Testis (tissue), 3 donors: ENCODE data around the gene FCRL2. TPM values are rescaled to one million over a fixed set of nuclear protein-coding genes. Genes with fewer than 3 reads are reported as not detected.

ENCODE experiments used
- DNase-seq: peaks from one replicate; pipeline ENCODE4 v3.0.0-alpha.2; 2019
- H3K27ac ChIP-seq, 2 donors: fragments of 200-600 bp; sonication (generic); one replicate each; pipeline ENCODE4 v1.5.1; 2019
- H3K27me3 ChIP-seq: fragments of 200-600 bp; sonication (generic); one replicate; pipeline ENCODE4 v1.5.1; 2019
- H3K36me3 ChIP-seq: fragments of 200-600 bp; sonication (generic); one replicate; pipeline ENCODE4 v1.5.1; 2017; ENCODE audit warnings: low read depth; ENCODE audit errors: missing control alignments
- H3K4me1 ChIP-seq: fragments of 200-600 bp; sonication (generic); one replicate; pipeline ENCODE4 v1.5.1; 2019
- H3K4me3 ChIP-seq, 2 donors: fragments of 200-600 bp; sonication (generic); one replicate each; pipeline ENCODE4 v1.5.1; 2017 to 2019
- H3K9me3 ChIP-seq: fragments of 200-600 bp; sonication (generic); one replicate; pipeline ENCODE4 v1.5.1; 2017
- POLR2A ChIP-seq: fragments of 450-650 bp; IDR thresholded peaks from one replicate; pipeline ENCODE4 v1.6.1; 2017; ENCODE audit warnings: antibody characterized with exemption, mild to moderate bottlenecking, moderate library complexity
- WGBS, 2 donors: methylation state at CpG; one replicate each; pipeline ENCODE4 v1.1.5; 2018; 5-methylcytosine and 5-hydroxymethylcytosine counted together
- intact Hi-C: fragments of 100-400 bp; cut with DNase I; formaldehyde crosslinking; loops from one replicate; pipeline ENCODE4 v1.15.1; 2023; ENCODE audit warnings: low total_unique reads
- polyA plus RNA-seq: library from polyadenylated mRNA; stranded (reverse); fragments of 350-450 nt; fragmentation: Illumina TruSeq; extraction: RNeasy Lipid Tissue Mini Kit (QIAGEN cat#74804); gene quantifications from one replicate; pipeline ENCODE4 v1.2.3, GENCODE V29; 2014; ENCODE audit warnings: low read depth, low replicate concordance; ENCODE audit not compliant: insufficient read depth
- total RNA-seq, 2 donors: library from RNA; depleted of rRNA; stranded (reverse); fragments of >200 nt; gene quantifications; one replicate each; pipeline ENCODE4 v1.2.3, GENCODE V29; 2016
- TF ChIP-seq, protein P1 (sequence below), 3 experiments: fragments of 450-650 bp in 2 of 3; fragments of 200-600 bp in 1 of 3; sonication (generic) in 1 of 3; IDR thresholded peaks; one replicate each; pipeline ENCODE4 v1.5.1; 2016 to 2019; ENCODE audit warnings: antibody characterized with exemption in 3 of 3, mild to moderate bottlenecking in 2 of 3, moderate library complexity in 1 of 3

Gene FCRL2
- total and polyA plus RNA-seq, 3 donors from 2014 or later = 0.16 to 0.36 (median 0.19) TPM

- intact Hi-C loops = no loop called here
Observed at GRCh38 chr1:157774412-157774811, 2.5 kb downstream of the FCRL2 start.

DNA sequence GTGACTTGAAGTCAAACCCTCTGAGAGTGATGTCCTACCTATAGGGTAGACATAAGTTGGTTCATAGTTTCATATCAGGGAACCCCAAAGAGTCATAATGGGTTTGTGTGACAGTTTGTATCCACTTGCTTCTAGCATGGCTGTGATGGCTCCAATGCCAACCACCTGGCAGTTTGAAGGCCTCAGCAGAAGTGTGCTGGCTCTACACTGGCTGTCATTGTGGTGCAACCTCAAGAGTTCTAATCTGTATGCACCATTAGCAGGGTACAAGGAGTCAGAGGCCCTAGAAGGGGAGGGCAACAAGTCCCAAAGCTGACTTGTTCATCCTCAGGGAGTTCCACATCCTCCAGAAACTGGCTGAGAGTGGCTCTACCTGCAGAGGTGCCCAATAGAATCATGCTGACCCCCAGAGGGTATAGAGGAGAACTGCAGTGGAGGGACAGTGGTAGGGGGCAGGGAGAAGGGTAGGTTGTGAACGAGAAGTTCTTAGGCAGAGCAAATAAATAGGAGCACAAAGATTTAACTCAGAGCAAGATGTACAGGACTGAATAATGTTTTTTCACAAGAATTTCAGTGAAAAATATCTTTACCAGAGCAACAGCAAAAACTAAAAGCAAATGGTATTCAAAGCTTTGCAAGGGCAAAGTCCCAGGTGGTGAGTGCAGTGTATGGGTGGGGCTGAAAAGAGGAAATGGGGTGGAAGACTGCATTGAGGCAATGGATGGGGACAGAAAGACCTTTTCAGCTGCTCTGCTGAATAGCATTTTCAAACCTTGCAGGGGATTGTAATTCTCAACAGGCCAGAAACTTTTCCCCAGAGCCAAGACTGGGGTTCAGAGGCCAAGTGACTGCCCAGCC, 3.2 kb downstream of the FCRL2 start:
- Histone ChIP-seq H3K4me3 (no peak overlapping the region), H3K27me3 (no peaks in the 10 kb centered on the region), H3K9me3 (no peaks in the 10 kb centered on the region), H3K4me1 (no peaks in the 10 kb centered on the region), H3K27ac (no peak overlapping the region), H3K36me3 (no peaks in the 10 kb centered on the region)
- no peak for DNase-seq
- 43 to 47% methylated on average over 1 of the region's 1 CpG for WGBS, 2 donors
- intact Hi-C loops = no loop called here
- TF ChIP-seq, protein P1, sequence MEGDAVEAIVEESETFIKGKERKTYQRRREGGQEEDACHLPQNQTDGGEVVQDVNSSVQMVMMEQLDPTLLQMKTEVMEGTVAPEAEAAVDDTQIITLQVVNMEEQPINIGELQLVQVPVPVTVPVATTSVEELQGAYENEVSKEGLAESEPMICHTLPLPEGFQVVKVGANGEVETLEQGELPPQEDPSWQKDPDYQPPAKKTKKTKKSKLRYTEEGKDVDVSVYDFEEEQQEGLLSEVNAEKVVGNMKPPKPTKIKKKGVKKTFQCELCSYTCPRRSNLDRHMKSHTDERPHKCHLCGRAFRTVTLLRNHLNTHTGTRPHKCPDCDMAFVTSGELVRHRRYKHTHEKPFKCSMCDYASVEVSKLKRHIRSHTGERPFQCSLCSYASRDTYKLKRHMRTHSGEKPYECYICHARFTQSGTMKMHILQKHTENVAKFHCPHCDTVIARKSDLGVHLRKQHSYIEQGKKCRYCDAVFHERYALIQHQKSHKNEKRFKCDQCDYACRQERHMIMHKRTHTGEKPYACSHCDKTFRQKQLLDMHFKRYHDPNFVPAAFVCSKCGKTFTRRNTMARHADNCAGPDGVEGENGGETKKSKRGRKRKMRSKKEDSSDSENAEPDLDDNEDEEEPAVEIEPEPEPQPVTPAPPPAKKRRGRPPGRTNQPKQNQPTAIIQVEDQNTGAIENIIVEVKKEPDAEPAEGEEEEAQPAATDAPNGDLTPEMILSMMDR (IDR thresholded peaks at IDR 0.05) = no peak
- TF ChIP-seq POLR2A = no peak

More at GRCh38 chr1:157774412-157774811, 2.5 kb downstream of the FCRL2 start:
- Histone ChIP-seq H3K27ac (no peak overlapping the region), H3K4me3 (no peak overlapping the region), H3K36me3 (no peaks in the 10 kb centered on the region), H3K4me1 (no peaks in the 10 kb centered on the region), H3K27me3 (no peaks in the 10 kb centered on the region), H3K9me3 (no peaks in the 10 kb centered on the region)
- DNase-seq = no peak
- TF ChIP-seq, protein P1 (IDR thresholded peaks at IDR 0.05) = no peak
- TF ChIP-seq POLR2A = no peak
- WGBS, 2 donors = 73 to 77% methylated on average over 2 of the region's 2 CpGs

DNA sequence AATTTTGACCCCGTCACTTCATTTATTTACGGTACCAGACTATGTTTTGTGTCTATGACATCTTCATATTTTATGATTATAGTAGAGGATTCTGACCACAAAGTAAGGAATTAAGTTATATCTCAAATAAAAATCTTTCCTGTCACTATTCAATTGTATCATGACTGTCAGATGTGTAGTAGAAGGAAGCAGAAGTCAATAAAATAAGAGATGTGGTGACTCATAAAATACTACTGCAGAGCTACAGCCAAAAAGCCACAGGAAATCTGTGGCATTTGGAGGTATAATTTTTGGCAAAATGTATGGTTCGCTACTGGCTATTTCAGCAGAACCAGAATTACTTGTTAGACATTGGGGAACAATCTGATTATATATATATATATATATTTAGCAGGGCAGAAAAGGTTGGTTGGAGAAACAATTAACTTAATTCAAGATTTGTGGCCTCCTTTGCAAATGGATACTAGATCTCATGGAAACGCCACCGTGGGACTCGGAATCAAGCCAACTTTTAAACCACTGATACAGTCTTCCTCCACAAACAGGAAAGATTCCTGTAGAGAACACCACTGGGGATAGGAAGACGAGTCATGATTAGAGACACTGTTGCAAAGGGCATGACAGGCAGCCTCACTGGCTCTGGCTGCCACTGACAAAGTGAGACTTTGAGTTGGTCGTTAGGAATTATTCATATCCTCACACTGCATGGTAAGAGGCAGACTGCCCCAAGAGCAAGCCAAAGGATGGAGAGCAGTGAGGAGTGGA, 5.1 kb downstream of the FCRL2 start:
- Histone ChIP-seq H3K9me3 (no peaks in the 10 kb centered on the region), H3K27ac (no peak overlapping the region), H3K4me3 (no peak overlapping the region), H3K4me1 (no peaks in the 10 kb centered on the region), H3K36me3 (no peaks in the 10 kb centered on the region), H3K27me3 (no peaks in the 10 kb centered on the region)
- TF ChIP-seq POLR2A = no peak
- intact Hi-C loops = no loop called here
- 79 to 82% methylated on average over 8 of the region's 8 CpGs for WGBS, 2 donors
- no peak for DNase-seq

GRCh38 chr1:157770442-157771043, 6.4 kb downstream of the FCRL2 start:
- DNase-seq = peak; percentile 25
- H3K36me3 ChIP-seq = no peaks in the 10 kb centered on the region
- no peak overlapping the region for H3K4me3 ChIP-seq
- H3K9me3 ChIP-seq = no peaks in the 10 kb centered on the region
- intact Hi-C loops = no loop called here
- 44 to 60% methylated on average over 9 of the region's 9 CpGs for WGBS, 2 donors
- no peak for TF ChIP-seq POLR2A
- TF ChIP-seq, protein P1 (IDR thresholded peaks at IDR 0.05) = peak in 1 of 3 experiments; percentile 35
- H3K27me3 ChIP-seq = no peaks in the 10 kb centered on the region
- no peaks in the 10 kb centered on the region for H3K4me1 ChIP-seq
- no peak overlapping the region for H3K27ac ChIP-seq

DNA sequence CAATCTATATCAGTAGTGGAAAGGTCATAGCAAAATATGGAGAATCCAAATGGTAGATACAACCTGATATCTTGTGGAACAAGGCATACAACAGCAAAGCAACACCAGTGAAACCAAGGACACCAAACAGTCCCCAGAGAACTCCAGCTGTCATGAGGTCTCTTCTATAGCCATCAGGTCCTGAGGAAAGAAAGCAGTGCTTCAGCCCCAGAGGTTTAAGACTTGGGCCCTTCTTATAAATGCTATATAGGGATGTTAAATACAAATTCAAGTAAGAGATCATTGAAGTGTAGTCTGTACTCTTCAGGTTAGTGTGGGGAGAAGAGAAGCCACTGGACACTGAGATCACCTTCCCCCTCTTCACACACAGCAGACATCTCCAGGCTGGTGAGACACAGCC, 10.1 kb downstream of the FCRL2 start:
- Histone ChIP-seq H3K27me3 (no peaks in the 10 kb centered on the region), H3K27ac (no peak overlapping the region), H3K36me3 (no peaks in the 10 kb centered on the region), H3K9me3 (no peaks in the 10 kb centered on the region), H3K4me1 (no peaks in the 10 kb centered on the region), H3K4me3 (no peak overlapping the region)
- DNase-seq = no peak
- intact Hi-C loops = no loop called here
- no peak for TF ChIP-seq POLR2A
- TF ChIP-seq, protein P1 (IDR thresholded peaks at IDR 0.05) = no peak
